Esophagus muscularis mucosa (tissue), 4 donors: ENCODE measurements around the gene PIMREG. TPM values are rescaled to one million over a fixed set of nuclear protein-coding genes. Genes with fewer than 3 reads are reported as not detected.

Experiments
- DNase-seq: peaks from one replicate; pipeline ENCODE4 v3.0.0-alpha.2; 2017; ENCODE audit errors: extremely low spot score
- H3K27ac ChIP-seq, 4 donors: fragments of 200-600 bp; sonication (generic); replicated peaks in 1 of 4; 1 replicate in 3 of 4; 2 replicates in 1 of 4; pipeline ENCODE4 v1.5.1; 2016 to 2019; ENCODE audit warnings: mild to moderate bottlenecking in 1 of 4
- H3K27me3 ChIP-seq, 4 donors: fragments of 200-600 bp; sonication (generic); one replicate each; pipeline versions ENCODE4 v1.5.1 to v1.6.0; 2016 to 2019
- H3K36me3 ChIP-seq, 4 donors: fragments of 200-600 bp; sonication (generic); one replicate each; pipeline ENCODE4 v1.5.1; 2016 to 2019
- H3K4me1 ChIP-seq, 4 donors: fragments of 200-600 bp; sonication (generic); one replicate each; pipeline ENCODE4 v1.5.1; 2016 to 2019
- H3K4me3 ChIP-seq, 4 donors: fragments of 200-600 bp; sonication (generic); 1 replicate in 2 of 4; 2 replicates in 2 of 4; pipeline ENCODE4 v1.5.1; 2016 to 2019; ENCODE audit warnings: mild to moderate bottlenecking in 4 of 4, moderate library complexity in 1 of 4
- H3K9me3 ChIP-seq, 4 donors: fragments of 200-600 bp; sonication (generic); 1 replicate in 3 of 4; 2 replicates in 1 of 4; pipeline ENCODE4 v1.5.1; 2016 to 2019
- EP300 ChIP-seq: sonication (generic); formaldehyde crosslinking; IDR thresholded peaks from one replicate; pipeline ENCODE4 v1.6.1; 2017; ENCODE audit warnings: antibody characterized with exemption
- POLR2A ChIP-seq: fragments of 450-650 bp; IDR thresholded peaks from one replicate; pipeline ENCODE4 v1.6.1; 2017; ENCODE audit warnings: antibody characterized with exemption, moderate library complexity, mild to moderate bottlenecking, low read depth
- POLR2AphosphoS5 ChIP-seq, 2 donors: sonication (generic); formaldehyde crosslinking; IDR thresholded peaks; one replicate each; pipeline ENCODE4 v1.6.1; 2017; ENCODE audit warnings: antibody characterized with exemption in 2 of 2
- WGBS: methylation state at CpG from one replicate; pipeline ENCODE4 v1.1.5; 2018; 5-methylcytosine and 5-hydroxymethylcytosine counted together
- intact Hi-C: fragments of 100-400 bp; cut with DNase I; formaldehyde crosslinking; loops from one replicate; pipeline ENCODE4 v1.15.1; 2023
- total RNA-seq, 4 donors: library from RNA; depleted of rRNA; stranded (reverse); fragments of >200 nt; gene quantifications; one replicate each; pipeline versions ENCODE4 v1.1.0 to v1.2.1, GENCODE V29; 2016
- TF ChIP-seq, protein P1 (sequence below), 3 experiments: fragments of 200-600 bp in 2 of 3; fragments of 450-650 bp in 1 of 3; sonication (generic) in 2 of 3; IDR thresholded peaks; one replicate each; pipeline ENCODE4 v1.5.1; 2017 to 2019; ENCODE audit warnings: antibody characterized with exemption in 3 of 3, mild to moderate bottlenecking in 2 of 3, moderate library complexity in 1 of 3

The PIMREG gene
- total RNA-seq, 4 donors from 2014 or later, result 0.80 TPM; not detected in 3

GRCh38 chr17:6489016-6489550, 44.8 kb downstream of the PIMREG start:
- DNase-seq, result no peak
- WGBS, result 83% methylated on average over 6 of the region's 6 CpGs

DNA sequence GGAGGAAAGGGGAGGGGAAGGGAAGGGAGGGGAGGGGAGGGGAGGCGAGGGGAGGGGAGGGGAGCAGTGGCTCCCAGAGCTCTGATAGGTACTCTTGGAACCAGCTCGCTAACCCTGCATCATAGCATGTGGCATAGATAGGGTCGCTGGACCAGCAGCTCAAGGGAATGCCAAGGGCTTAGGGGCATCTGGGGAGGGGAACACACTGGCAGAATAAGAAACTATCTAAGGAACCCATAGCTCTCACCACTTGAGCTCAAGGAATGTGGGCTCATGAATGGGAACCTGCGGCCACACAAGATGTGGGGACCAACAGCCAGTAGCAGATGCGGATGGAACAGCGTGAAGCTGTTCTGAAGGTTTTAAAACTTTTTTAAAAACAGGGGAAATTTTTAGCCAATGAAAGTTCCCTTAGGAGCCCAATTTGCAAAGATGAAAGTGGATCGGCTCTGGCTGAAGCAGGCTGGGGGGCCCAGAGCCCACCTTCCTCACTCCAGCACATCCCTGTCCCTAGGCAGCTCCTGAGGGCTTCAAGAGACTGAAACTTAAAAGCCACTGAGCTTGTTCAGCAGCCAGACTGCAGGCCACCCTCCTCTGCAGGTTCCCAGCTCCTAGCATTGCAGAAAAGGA, 46.9 kb downstream of the PIMREG start:
- TF ChIP-seq POLR2A (no peak), POLR2AphosphoS5 (IDR thresholded peaks at IDR 0.05) (no peak), EP300 (no peak)
- TF ChIP-seq, protein P1, sequence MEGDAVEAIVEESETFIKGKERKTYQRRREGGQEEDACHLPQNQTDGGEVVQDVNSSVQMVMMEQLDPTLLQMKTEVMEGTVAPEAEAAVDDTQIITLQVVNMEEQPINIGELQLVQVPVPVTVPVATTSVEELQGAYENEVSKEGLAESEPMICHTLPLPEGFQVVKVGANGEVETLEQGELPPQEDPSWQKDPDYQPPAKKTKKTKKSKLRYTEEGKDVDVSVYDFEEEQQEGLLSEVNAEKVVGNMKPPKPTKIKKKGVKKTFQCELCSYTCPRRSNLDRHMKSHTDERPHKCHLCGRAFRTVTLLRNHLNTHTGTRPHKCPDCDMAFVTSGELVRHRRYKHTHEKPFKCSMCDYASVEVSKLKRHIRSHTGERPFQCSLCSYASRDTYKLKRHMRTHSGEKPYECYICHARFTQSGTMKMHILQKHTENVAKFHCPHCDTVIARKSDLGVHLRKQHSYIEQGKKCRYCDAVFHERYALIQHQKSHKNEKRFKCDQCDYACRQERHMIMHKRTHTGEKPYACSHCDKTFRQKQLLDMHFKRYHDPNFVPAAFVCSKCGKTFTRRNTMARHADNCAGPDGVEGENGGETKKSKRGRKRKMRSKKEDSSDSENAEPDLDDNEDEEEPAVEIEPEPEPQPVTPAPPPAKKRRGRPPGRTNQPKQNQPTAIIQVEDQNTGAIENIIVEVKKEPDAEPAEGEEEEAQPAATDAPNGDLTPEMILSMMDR (IDR thresholded peaks at IDR 0.05), result no peak
- H3K36me3 ChIP-seq, result peaks cover 0 to 4% (median 0%) of the 10 kb centered on the region in 4 donors
- H3K27ac ChIP-seq, result no peak overlapping the region
- no peaks in the 10 kb centered on the region for H3K9me3 ChIP-seq
- intact Hi-C loops, result no loop called here
- peaks cover 0 to 60% (median 49%) of the 10 kb centered on the region in 4 donors for H3K4me1 ChIP-seq
- 81% methylated on average over 7 of the region's 7 CpGs for whole genome bisulfite sequencing
- DNase-seq, result no peak
- H3K4me3 ChIP-seq, result no peak overlapping the region
- no peaks in the 10 kb centered on the region for H3K27me3 ChIP-seq

More at GRCh38 chr17:6489016-6489550, 44.8 kb downstream of the PIMREG start:
- Histone ChIP-seq H3K36me3 (peaks cover 0 to 8% (median 5%) of the 10 kb centered on the region in 4 donors), H3K27me3 (no peaks in the 10 kb centered on the region), H3K27ac (no peak overlapping the region), H3K9me3 (no peaks in the 10 kb centered on the region), H3K4me1 (peaks cover 0 to 46% (median 39%) of the 10 kb centered on the region in 4 donors), H3K4me3 (no peak overlapping the region)
- TF ChIP-seq EP300 (no peak), POLR2AphosphoS5 (IDR thresholded peaks at IDR 0.05) (no peak), POLR2A (no peak)
- TF ChIP-seq, protein P1 (IDR thresholded peaks at IDR 0.05), result no peak
- intact Hi-C loops, result no loop called here

GRCh38 chr17:6492892-6493674, 48.8 kb downstream of the PIMREG start:
- DNase-seq, result no peak
- H3K4me1 ChIP-seq, result peaks cover 6 to 70% (median 54%) of the 10 kb centered on the region in 4 donors
- TF ChIP-seq, protein P1 (IDR thresholded peaks at IDR 0.05), result no peak
- TF ChIP-seq POLR2AphosphoS5 (IDR thresholded peaks at IDR 0.05), result no peak
- no peak for TF ChIP-seq EP300
- TF ChIP-seq POLR2A, result no peak
- intact Hi-C loops, result no loop called here
- H3K9me3 ChIP-seq, result no peaks in the 10 kb centered on the region
- peaks cover 0 to 4% (median 0%) of the 10 kb centered on the region in 4 donors for H3K36me3 ChIP-seq
- 45% methylated on average over 4 of the region's 4 CpGs for WGBS
- H3K27ac ChIP-seq, result peak overlapping the region; percentile 50 to 75 (median 64)
- no peak overlapping the region for H3K4me3 ChIP-seq
- H3K27me3 ChIP-seq, result no peaks in the 10 kb centered on the region

GRCh38 chr17:6494239-6494941, 50.1 kb downstream of the PIMREG start:
- intact Hi-C loops, result no loop called here
- peaks cover 0 to 4% (median 0%) of the 10 kb centered on the region in 4 donors for H3K36me3 ChIP-seq
- H3K4me3 ChIP-seq, result no peak overlapping the region
- peak overlapping the region; percentile 50 to 75 (median 64) for H3K27ac ChIP-seq
- H3K9me3 ChIP-seq, result no peaks in the 10 kb centered on the region
- TF ChIP-seq POLR2AphosphoS5 (IDR thresholded peaks at IDR 0.05) (peak in 1 of 2 donors; percentile 48), EP300 (no peak)
- WGBS, result 72% methylated on average over 5 of the region's 5 CpGs
- peaks cover 6 to 61% (median 49%) of the 10 kb centered on the region in 4 donors for H3K4me1 ChIP-seq
- no peaks in the 10 kb centered on the region for H3K27me3 ChIP-seq
- DNase-seq, result no peak
